Glutamatergic neuron (in vitro differentiated cells): ENCODE measurements around the gene DNAJC6. TPM values are rescaled to one million over a fixed set of nuclear protein-coding genes. Genes with fewer than 3 reads are reported as not detected.
"Not testable (repeated sequence)": the region's sequence is repeated elsewhere in the genome, so short reads cannot be mapped to it uniquely, and the experiment has no call there.

ENCODE experiments used
- DNase-seq: peaks from one replicate; pipeline ENCODE4 v3.0.0; 2022
- H3K27ac Mint-ChIP-seq: one replicate; pipeline ENCODE4 v1.8.0; 2020; ENCODE audit warnings: mild to moderate bottlenecking, mixed read lengths, inconsistent platforms; ENCODE audit not compliant: unreplicated experiment
- H3K27me3 Mint-ChIP-seq: one replicate; pipeline ENCODE4 v1.8.0; 2020; ENCODE audit warnings: mild to moderate bottlenecking, moderate library complexity, mixed read lengths, inconsistent platforms; ENCODE audit not compliant: unreplicated experiment
- H3K36me3 Mint-ChIP-seq: one replicate; pipeline ENCODE4 v1.8.0; 2020; ENCODE audit warnings: mild to moderate bottlenecking, mixed read lengths, inconsistent platforms; ENCODE audit not compliant: unreplicated experiment
- H3K4me1 Mint-ChIP-seq: one replicate; pipeline ENCODE4 v1.8.0; 2020; ENCODE audit warnings: mild to moderate bottlenecking, low read depth, mixed read lengths, inconsistent platforms; ENCODE audit not compliant: unreplicated experiment
- H3K4me3 Mint-ChIP-seq: one replicate; pipeline ENCODE4 v1.8.0; 2020; ENCODE audit warnings: mild to moderate bottlenecking, mixed read lengths, inconsistent platforms; ENCODE audit not compliant: unreplicated experiment
- H3K9me3 Mint-ChIP-seq: one replicate; pipeline ENCODE4 v1.8.0; 2020; ENCODE audit warnings: mild to moderate bottlenecking, moderate library complexity, mixed read lengths, inconsistent platforms; ENCODE audit not compliant: unreplicated experiment
- total RNA-seq: library from RNA; stranded (reverse); fragmentation: NEBNext Ultra II Directional; extraction: Animal tissue kit (Norgen Biotek cat#: 25700); gene quantifications from one replicate; pipeline ENCODE4 v1.2.1, GENCODE V29; 2021; ENCODE audit not compliant: unreplicated experiment
- TF ChIP-seq, protein P1 (sequence below): fragments of 200-600 bp; sonication (generic); IDR thresholded peaks from one replicate; pipeline ENCODE4 v1.5.0; 2021; ENCODE audit not compliant: partially characterized antibody, unreplicated experiment

Gene DNAJC6
- total RNA-seq, 1 donor from 2014 or later, result 54.6 TPM

DNA sequence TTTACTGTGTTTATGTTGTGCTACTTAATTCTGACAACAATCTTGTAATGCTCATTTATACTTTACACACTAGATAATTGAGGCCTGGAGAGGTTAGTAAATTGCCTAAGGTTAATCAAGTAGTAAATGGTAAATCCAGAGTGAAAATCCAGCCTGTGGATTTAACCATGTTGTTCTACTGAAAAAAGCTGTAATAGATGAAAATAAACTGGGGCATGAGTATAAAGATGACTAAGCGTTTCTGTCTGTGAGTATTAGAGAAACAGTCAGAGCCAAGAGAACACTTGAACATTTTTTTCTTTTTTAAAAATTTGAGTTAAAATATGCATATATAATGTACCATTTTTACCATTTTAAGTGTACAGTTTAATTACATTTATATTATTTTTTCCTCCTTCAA lies 63.2 kb downstream of the DNAJC6 start:
- TF ChIP-seq, protein P1, sequence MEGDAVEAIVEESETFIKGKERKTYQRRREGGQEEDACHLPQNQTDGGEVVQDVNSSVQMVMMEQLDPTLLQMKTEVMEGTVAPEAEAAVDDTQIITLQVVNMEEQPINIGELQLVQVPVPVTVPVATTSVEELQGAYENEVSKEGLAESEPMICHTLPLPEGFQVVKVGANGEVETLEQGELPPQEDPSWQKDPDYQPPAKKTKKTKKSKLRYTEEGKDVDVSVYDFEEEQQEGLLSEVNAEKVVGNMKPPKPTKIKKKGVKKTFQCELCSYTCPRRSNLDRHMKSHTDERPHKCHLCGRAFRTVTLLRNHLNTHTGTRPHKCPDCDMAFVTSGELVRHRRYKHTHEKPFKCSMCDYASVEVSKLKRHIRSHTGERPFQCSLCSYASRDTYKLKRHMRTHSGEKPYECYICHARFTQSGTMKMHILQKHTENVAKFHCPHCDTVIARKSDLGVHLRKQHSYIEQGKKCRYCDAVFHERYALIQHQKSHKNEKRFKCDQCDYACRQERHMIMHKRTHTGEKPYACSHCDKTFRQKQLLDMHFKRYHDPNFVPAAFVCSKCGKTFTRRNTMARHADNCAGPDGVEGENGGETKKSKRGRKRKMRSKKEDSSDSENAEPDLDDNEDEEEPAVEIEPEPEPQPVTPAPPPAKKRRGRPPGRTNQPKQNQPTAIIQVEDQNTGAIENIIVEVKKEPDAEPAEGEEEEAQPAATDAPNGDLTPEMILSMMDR, result no peak
- H3K27me3 Mint-ChIP-seq, result no peaks in the 10 kb centered on the region
- DNase-seq, result no peak
- H3K36me3 Mint-ChIP-seq, result peaks cover 6% of the 10 kb centered on the region
- no peaks in the 10 kb centered on the region for H3K9me3 Mint-ChIP-seq
- H3K27ac Mint-ChIP-seq, result no peak overlapping the region
- no peak overlapping the region for H3K4me3 Mint-ChIP-seq
- H3K4me1 Mint-ChIP-seq, result no peaks in the 10 kb centered on the region

DNA sequence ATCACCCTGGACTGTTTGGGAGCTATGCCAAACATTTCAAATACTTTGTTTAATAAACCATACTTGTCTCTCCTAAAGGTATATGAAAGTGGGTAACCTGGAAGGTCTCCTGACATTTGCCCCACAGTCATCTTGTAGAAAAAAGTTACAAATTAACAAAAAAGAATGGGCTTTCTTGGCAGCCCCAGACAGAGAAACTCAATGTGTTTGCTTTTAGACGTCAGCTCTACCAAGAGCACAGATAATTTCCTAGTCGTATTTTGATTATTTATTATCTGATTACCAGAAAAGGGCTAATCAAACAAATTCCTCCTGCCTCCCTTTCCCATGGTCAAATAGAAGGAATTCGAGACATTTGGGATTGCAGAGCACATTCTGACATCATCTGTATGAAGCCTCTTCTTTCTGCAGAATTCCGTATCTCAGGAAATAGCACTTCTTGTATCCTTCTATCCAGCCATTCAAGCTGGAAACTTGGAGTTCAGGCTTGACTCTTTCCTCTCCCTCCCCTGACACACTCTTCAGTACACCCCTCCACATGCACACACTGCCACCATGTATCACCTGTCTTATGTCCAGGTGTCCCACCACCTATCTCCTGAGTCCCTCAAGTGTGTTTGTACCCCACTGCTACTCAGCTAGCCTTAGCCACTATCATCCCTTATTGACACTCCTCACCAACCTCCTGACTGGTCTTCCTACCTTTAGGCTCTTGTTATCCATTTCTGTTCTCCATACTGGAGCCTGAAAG lies 68.3 kb downstream of the DNAJC6 start:
- Mint-ChIP-seq H3K36me3 (peaks cover 12% of the 10 kb centered on the region), H3K4me3 (no peak overlapping the region), H3K9me3 (no peaks in the 10 kb centered on the region), H3K4me1 (no peaks in the 10 kb centered on the region), H3K27ac (no peak overlapping the region), H3K27me3 (peaks cover 2% of the 10 kb centered on the region)
- TF ChIP-seq, protein P1, result no peak
- DNase-seq, result no peak

DNA sequence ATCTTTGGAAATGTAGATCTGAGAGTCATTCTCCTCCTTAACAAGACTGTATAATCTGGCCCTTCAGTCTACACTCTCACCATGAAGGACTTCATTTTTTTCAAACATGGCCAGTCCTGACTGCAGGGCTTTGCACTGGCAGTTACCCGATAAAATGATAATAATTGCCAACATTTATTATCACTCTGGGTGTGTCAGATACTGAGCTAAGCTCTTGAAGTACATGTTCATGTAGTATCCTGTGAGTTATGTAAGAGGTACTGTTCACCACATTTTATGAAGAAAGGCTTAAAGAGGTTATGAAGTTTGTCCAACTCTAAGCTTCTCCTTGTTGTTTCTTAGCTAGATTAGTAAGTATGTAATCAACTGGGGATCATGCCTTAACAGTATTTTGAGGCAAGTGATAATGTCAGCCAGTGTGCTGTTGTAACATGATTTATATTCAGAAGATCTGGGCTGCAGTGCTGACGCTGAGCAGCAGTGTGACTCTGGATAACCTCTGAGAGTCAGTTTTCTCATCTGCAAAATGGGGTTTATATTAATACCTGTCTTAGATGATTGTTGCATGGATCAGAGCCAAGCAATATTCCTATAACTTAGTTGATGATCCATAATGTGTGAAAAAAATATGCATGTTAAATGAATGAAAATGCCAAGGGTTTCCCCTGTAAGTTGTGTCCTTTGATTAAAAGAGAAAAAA lies 69.1 kb downstream of the DNAJC6 start:
- no peak overlapping the region for H3K27ac Mint-ChIP-seq

DNA sequence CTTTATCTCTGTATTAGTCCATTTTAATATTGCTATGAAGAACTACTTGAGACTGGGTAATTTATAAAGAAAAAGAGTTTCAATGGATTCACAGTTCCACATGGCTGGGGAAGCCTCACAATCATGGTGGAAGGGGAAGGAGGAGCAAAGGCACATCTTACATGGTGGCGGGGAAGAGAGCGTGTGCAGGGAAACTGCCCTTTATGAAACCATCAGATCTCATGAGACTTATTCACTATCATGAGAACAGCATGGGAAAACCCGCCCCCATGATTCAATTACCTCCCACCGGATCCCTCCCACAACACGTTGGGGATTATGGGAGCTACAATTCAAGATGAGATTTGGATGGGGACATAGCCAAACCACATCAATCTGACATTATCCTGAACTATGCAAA lies 75.1 kb downstream of the DNAJC6 start:
- not testable (repeated sequence) for H3K4me3 Mint-ChIP-seq, H3K27me3 Mint-ChIP-seq, H3K9me3 Mint-ChIP-seq, H3K27ac Mint-ChIP-seq, H3K4me1 Mint-ChIP-seq, DNase-seq
- peaks cover 21% of the 10 kb centered on the region for H3K36me3 Mint-ChIP-seq

More for the DNA sequence above, 69.1 kb downstream of the DNAJC6 start:
- DNase-seq, result no peak
- H3K36me3 Mint-ChIP-seq, result peaks cover 16% of the 10 kb centered on the region
- no peak overlapping the region for H3K4me3 Mint-ChIP-seq
- TF ChIP-seq, protein P1, result no peak
- peaks cover under 1% of the 10 kb centered on the region for H3K9me3 Mint-ChIP-seq
- peaks cover 2% of the 10 kb centered on the region for H3K27me3 Mint-ChIP-seq
- no peaks in the 10 kb centered on the region for H3K4me1 Mint-ChIP-seq

DNA sequence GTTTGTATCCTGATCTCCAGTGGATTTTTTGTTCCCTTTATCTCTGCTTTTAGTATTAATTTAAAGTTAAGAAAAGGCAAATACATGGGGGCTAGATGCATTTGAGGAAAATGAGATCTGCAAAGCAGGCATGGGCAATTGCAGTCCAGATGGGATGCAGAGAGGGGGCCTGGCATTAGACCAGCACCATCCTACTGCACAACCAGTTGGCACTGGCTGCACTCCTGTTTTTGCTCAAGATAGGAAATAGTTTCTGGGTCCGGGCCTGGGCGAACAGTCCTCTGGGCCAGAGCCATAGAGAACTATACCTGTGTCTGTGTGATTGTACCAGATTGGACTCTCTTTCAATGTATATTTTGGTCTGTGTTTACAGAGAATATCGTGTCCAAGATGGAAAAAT lies 77.1 kb downstream of the DNAJC6 start:
- no peak overlapping the region for H3K27ac Mint-ChIP-seq
- peaks cover 2% of the 10 kb centered on the region for H3K9me3 Mint-ChIP-seq
- no peaks in the 10 kb centered on the region for H3K27me3 Mint-ChIP-seq
- no peak overlapping the region for H3K4me3 Mint-ChIP-seq
- DNase-seq, result no peak
- TF ChIP-seq, protein P1, result no peak
- peaks cover 17% of the 10 kb centered on the region for H3K36me3 Mint-ChIP-seq
- no peaks in the 10 kb centered on the region for H3K4me1 Mint-ChIP-seq
